ENCODE results near the gene ST3GAL4. TPM values are rescaled to one million over a fixed set of nuclear protein-coding genes. Genes with fewer than 3 reads are reported as not detected.

Gene ST3GAL4
- total RNA-seq, 1 donor from 2014 or later, result 26.2 TPM

DNA sequence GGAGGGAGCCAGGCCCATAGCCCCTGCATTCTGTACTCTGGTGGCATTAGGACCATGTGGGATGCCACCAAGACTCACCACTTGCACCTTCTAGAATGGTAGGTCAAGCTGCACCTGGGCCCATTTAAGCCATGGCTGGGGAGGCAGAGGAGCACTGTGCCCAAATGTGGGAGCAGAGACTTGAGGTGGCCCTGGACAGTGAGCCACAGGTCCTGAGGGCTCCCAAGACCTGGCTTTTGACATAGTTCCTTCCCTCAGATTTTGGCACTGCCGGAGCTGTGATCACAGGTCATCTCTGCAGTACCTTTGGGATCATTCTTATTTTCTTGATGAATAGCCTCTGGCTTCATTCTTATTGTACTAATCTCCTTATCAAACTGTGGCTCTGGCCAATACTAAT is 43.2 kb downstream of the ST3GAL4 start:
- no peaks in the 10 kb centered on the region for H3K4me1 ChIP-seq
- H3K27me3 ChIP-seq (ENCODE audit: low read depth), result no peaks in the 10 kb centered on the region
- H3K27ac ChIP-seq, result no peak overlapping the region
- ATAC-seq (no peak), DNase-seq (no peak)
- intact Hi-C loops (cut with DNase I), result no loop called here
- TF ChIP-seq, protein P1, sequence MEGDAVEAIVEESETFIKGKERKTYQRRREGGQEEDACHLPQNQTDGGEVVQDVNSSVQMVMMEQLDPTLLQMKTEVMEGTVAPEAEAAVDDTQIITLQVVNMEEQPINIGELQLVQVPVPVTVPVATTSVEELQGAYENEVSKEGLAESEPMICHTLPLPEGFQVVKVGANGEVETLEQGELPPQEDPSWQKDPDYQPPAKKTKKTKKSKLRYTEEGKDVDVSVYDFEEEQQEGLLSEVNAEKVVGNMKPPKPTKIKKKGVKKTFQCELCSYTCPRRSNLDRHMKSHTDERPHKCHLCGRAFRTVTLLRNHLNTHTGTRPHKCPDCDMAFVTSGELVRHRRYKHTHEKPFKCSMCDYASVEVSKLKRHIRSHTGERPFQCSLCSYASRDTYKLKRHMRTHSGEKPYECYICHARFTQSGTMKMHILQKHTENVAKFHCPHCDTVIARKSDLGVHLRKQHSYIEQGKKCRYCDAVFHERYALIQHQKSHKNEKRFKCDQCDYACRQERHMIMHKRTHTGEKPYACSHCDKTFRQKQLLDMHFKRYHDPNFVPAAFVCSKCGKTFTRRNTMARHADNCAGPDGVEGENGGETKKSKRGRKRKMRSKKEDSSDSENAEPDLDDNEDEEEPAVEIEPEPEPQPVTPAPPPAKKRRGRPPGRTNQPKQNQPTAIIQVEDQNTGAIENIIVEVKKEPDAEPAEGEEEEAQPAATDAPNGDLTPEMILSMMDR (IDR thresholded peaks at IDR 0.05), result no peak
- H3K36me3 ChIP-seq, result no peaks in the 10 kb centered on the region
- no peak overlapping the region for H3K4me3 ChIP-seq
- no peaks in the 10 kb centered on the region for H3K9me3 ChIP-seq

DNA sequence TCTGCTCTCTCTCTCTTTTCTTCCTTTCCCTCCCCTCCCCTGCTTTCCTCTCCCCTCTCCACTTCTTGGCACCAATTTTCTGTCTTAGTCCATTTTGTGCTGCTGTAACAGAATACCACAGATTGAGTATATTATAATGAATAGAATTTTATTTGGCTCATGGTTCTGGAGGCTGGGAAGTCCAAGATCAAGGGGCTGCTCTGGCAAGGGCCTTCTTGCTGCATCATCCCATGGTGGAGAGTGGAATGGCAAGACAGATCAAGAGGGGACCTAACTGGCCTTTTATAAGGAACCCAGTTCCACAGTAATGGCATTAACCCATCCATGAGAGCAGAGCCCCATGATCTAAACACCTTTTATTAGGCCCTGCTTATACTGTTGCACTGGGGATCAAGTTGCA is 44.5 kb downstream of the ST3GAL4 start:
- no peaks in the 10 kb centered on the region for H3K36me3 ChIP-seq
- no peak overlapping the region for H3K4me3 ChIP-seq
- H3K27ac ChIP-seq, result no peak overlapping the region
- DNase-seq, result no peak
- TF ChIP-seq, protein P1 (IDR thresholded peaks at IDR 0.05), result no peak
- no peaks in the 10 kb centered on the region for H3K27me3 ChIP-seq (ENCODE audit: low read depth)
- H3K4me1 ChIP-seq, result no peaks in the 10 kb centered on the region
- intact Hi-C loops (cut with DNase I), result no loop called here
- H3K9me3 ChIP-seq, result no peaks in the 10 kb centered on the region
- ATAC-seq, result no peak

DNA sequence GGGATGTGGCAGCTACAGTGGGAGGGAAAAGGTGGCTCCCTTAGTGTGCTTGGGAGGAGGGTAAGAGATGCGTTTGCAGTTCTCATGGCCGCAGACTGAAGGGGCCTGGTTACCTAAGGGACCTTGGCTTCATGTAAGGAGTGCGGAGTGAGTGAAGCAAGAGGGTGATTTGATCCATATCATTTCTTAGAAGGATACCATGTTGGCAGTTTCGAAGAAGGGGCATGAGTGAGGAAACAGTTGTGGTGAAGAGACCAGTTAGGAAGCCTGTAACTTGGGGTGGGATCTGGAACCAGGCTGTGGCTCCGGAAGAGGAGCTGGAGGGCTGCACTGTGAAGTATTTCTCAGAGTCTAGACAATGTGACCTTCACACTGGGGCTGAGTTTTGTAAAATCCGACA is 45.0 kb downstream of the ST3GAL4 start:
- DNase-seq (no peak), ATAC-seq (no peak)
- intact Hi-C loops (cut with DNase I), result no loop called here
- Histone ChIP-seq H3K9me3 (no peaks in the 10 kb centered on the region), H3K36me3 (no peaks in the 10 kb centered on the region), H3K27me3 (ENCODE audit: low read depth) (no peaks in the 10 kb centered on the region), H3K4me1 (no peaks in the 10 kb centered on the region), H3K4me3 (no peak overlapping the region), H3K27ac (no peak overlapping the region)
- TF ChIP-seq, protein P1 (IDR thresholded peaks at IDR 0.05), result no peak

DNA sequence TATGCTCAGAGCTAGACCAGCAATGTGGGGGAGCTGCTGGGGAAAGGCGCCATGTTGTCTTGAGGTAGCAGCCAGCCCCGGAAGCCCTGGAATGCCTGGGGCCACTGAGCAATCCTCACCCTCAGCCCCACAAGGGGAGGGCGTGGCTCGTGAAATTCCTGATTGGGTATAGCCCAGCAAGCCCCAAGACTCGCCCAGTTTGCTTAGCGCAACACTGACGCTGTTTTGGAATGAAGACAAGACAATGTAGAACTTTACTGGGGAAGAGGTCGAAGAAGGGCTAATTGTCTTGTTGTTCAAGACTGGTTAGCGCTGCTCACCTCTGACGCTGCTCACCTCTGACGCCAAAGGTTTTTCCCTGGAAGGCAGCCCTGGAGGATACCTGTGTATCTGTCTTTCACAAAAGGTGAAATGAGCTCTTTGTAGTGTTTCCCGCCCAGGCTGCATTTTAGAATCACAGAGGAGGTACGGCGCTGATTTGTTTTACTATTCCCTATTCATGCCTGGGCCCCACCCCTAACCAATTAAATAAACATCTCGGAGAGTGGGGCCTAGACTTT is 47.6 kb downstream of the ST3GAL4 start:
- DNase-seq, result no peak
- no peaks in the 10 kb centered on the region for H3K9me3 ChIP-seq
- H3K36me3 ChIP-seq, result peaks cover 14% of the 10 kb centered on the region
- no peak overlapping the region for H3K4me3 ChIP-seq
- TF ChIP-seq, protein P1 (IDR thresholded peaks at IDR 0.05), result no peak
- no peak for ATAC-seq
- H3K27ac ChIP-seq, result no peak overlapping the region
- intact Hi-C loops (cut with DNase I), result no loop called here
- no peaks in the 10 kb centered on the region for H3K27me3 ChIP-seq (ENCODE audit: low read depth)
- peaks cover 6% of the 10 kb centered on the region for H3K4me1 ChIP-seq

DNA sequence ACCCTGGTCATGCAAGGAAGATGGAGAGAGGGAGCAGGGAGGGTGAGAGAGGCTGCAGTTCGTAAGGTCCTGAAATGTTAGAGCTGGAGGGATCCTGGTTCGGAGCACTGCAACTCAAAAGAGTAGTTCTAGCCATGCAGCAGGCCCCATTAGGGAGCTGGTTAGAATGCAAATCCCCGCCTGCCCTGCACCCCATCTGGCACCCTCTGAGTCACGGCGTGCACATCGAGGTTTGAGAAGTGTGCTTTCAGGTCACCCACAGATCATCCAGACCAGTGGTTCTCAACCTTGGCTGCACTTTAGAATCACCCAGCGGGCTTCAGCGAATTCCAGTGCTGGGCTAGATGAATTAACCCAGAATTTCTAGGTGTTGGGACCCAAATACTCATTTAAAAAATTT is 48.2 kb downstream of the ST3GAL4 start:
- peaks cover 6% of the 10 kb centered on the region for H3K4me1 ChIP-seq
- H3K27me3 ChIP-seq (ENCODE audit: low read depth), result no peaks in the 10 kb centered on the region
- no peak overlapping the region for H3K27ac ChIP-seq
- intact Hi-C loops (cut with DNase I), result no loop called here
- DNase-seq, result no peak
- ATAC-seq, result no peak
- H3K36me3 ChIP-seq, result peaks cover 19% of the 10 kb centered on the region
- no peak overlapping the region for H3K4me3 ChIP-seq
- H3K9me3 ChIP-seq, result no peaks in the 10 kb centered on the region
- TF ChIP-seq, protein P1 (IDR thresholded peaks at IDR 0.05), result no peak

DNA sequence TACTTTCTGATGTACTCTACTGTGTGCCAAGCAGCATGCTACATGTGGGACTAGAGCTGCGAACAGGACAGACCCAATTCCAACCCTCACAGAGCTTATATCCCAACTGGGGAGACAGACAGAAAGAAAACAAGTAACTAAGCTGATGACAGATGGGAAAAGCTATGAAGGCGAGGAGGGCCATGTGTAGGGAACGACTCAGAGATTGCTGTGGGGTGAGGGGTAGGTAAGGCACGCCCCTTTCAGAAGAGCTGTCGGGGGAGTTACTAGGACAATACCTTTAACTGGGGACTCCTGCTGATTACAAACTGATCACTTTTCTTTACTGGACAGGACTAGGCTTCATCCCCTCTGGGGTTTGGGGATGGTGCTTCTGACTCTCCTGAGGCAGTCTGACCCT is 48.9 kb downstream of the ST3GAL4 start:
- Histone ChIP-seq H3K36me3 (peaks cover 26% of the 10 kb centered on the region), H3K27me3 (ENCODE audit: low read depth) (no peaks in the 10 kb centered on the region), H3K27ac (no peak overlapping the region), H3K9me3 (no peaks in the 10 kb centered on the region), H3K4me1 (peaks cover 6% of the 10 kb centered on the region), H3K4me3 (no peak overlapping the region)
- TF ChIP-seq, protein P1 (IDR thresholded peaks at IDR 0.05), result no peak
- no peak for DNase-seq
- ATAC-seq, result no peak
- intact Hi-C loops (cut with DNase I), result no loop called here
